Measurements from ENCODE around the gene MADD. TPM values are rescaled to one million over a fixed set of nuclear protein-coding genes. Genes with fewer than 3 reads are reported as not detected.

MADD gene
- total RNA-seq, 1 experiment from 2014 or later: 42.9 TPM

GRCh38 chr11:47267876-47268275 is 2.1 kb upstream of the MADD start:
- H3K27ac Mint-ChIP-seq (ENCODE audit: unreplicated experiment): no peak overlapping the region
- no peak for TF ChIP-seq CTCF (IDR thresholded peaks at IDR 0.05; ENCODE audit: unreplicated experiment)
- H3K36me3 Mint-ChIP-seq (ENCODE audit: insufficient read depth, unreplicated experiment): peaks cover 26% of the 10 kb centered on the region
- no TSS peak for BruUV-seq (replicated peaks)
- no peak overlapping the region for H3K4me3 Mint-ChIP-seq (ENCODE audit: low read depth, unreplicated experiment)
- CTCF ChIA-PET: interaction anchor here (1.4 kb wide), 1 partner anchor 9 kb away, joined by 4 read pairs; no protein-coding TSS in a partner anchor
- DNase-seq: no peak
- peaks cover 33% of the 10 kb centered on the region for H3K4me1 Mint-ChIP-seq (ENCODE audit: low read depth, unreplicated experiment)
- intact Hi-C loops (cut with micrococcal nuclease; ENCODE audit: unreplicated experiment): no loop called here
- H3K27me3 Mint-ChIP-seq (ENCODE audit: unreplicated experiment): no peaks in the 10 kb centered on the region
- no peaks in the 10 kb centered on the region for H3K9me3 Mint-ChIP-seq (ENCODE audit: low read depth, unreplicated experiment)

GRCh38 chr11:47268448-47269001 is 1.4 kb upstream of the MADD start:
- DNase-seq: no peak
- Mint-ChIP-seq H3K4me1 (ENCODE audit: low read depth, unreplicated experiment) (peaks cover 33% of the 10 kb centered on the region), H3K4me3 (ENCODE audit: low read depth, unreplicated experiment) (peak overlapping the region; percentile 59), H3K9me3 (ENCODE audit: low read depth, unreplicated experiment) (no peaks in the 10 kb centered on the region), H3K27me3 (ENCODE audit: unreplicated experiment) (no peaks in the 10 kb centered on the region), H3K36me3 (ENCODE audit: insufficient read depth, unreplicated experiment) (peaks cover 26% of the 10 kb centered on the region), H3K27ac (ENCODE audit: unreplicated experiment) (peak overlapping the region; percentile 95)
- intact Hi-C loops (cut with micrococcal nuclease; ENCODE audit: unreplicated experiment): no loop called here
- no TSS peak for BruUV-seq (replicated peaks)
- CTCF ChIA-PET: interaction anchor here (1.4 kb wide), 1 partner anchor 9 kb away, joined by 4 read pairs; no protein-coding TSS in a partner anchor
- TF ChIP-seq CTCF (IDR thresholded peaks at IDR 0.05; ENCODE audit: unreplicated experiment): no peak

- peak overlapping the region; percentile 95 for H3K27ac Mint-ChIP-seq (ENCODE audit: unreplicated experiment)
Measured at GRCh38 chr11:47269002-47269828, 718 bp upstream of the MADD start.

More at GRCh38 chr11:47269002-47269828, 718 bp upstream of the MADD start:
- peak; percentile 89 for DNase-seq
- H3K9me3 Mint-ChIP-seq (ENCODE audit: low read depth, unreplicated experiment): no peaks in the 10 kb centered on the region
- peak overlapping the region; percentile 59 for H3K4me3 Mint-ChIP-seq (ENCODE audit: low read depth, unreplicated experiment)
- no peaks in the 10 kb centered on the region for H3K27me3 Mint-ChIP-seq (ENCODE audit: unreplicated experiment)
- CTCF ChIA-PET: interaction anchor here (1.4 kb wide), 1 partner anchor 10 kb away, joined by 4 read pairs; no protein-coding TSS in a partner anchor
- H3K4me1 Mint-ChIP-seq (ENCODE audit: low read depth, unreplicated experiment): peaks cover 33% of the 10 kb centered on the region
- no peak for TF ChIP-seq CTCF (IDR thresholded peaks at IDR 0.05; ENCODE audit: unreplicated experiment)
- intact Hi-C loops (cut with micrococcal nuclease; ENCODE audit: unreplicated experiment): no loop called here
- H3K36me3 Mint-ChIP-seq (ENCODE audit: insufficient read depth, unreplicated experiment): peaks cover 26% of the 10 kb centered on the region
- BruUV-seq (replicated peaks): no TSS peak

Measured in Calu3 (cell line).